Measurements from ENCODE around the gene SLC12A8. TPM values are rescaled to one million over a fixed set of nuclear protein-coding genes. Genes with fewer than 3 reads are reported as not detected.

SLC12A8 gene
- total RNA-seq, 1 donor from 2014 or later: 9.1 TPM

DNA sequence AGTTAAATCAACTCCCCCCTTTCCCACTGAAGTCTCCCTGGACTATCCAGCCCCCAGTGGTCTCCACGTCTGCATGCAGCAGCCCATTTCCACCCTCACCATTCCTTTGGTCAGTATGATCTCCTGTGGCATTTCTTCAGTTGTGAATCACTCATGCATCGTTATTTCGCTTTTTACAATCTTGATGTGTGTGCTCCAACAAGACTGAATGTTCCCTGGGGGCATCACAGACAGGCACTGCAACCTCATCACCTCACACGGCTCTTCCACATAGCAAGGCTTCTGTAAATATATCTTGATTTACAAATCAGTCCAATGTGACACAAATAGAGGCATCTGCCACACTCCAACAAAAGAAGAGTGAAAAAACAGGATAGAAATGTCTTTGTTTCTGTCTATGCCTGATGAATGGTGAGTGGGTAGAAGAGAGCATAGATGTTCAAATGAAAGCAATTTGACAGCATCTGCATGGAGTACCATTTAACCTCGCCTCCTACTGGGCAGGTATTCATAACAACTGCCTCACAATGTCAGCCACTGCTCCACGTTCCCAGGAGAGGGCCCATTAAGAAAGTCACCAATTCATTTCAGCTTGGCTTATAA is 162.0 kb downstream of the SLC12A8 start:
- Histone ChIP-seq H3K4me3 (no peak overlapping the region), H3K27ac (no peak overlapping the region), H3K4me1 (peaks cover 85% of the 10 kb centered on the region), H3K27me3 (ENCODE audit: low read depth) (no peaks in the 10 kb centered on the region), H3K36me3 (peaks cover 14% of the 10 kb centered on the region), H3K9me3 (no peaks in the 10 kb centered on the region)
- TF ChIP-seq, protein P1, sequence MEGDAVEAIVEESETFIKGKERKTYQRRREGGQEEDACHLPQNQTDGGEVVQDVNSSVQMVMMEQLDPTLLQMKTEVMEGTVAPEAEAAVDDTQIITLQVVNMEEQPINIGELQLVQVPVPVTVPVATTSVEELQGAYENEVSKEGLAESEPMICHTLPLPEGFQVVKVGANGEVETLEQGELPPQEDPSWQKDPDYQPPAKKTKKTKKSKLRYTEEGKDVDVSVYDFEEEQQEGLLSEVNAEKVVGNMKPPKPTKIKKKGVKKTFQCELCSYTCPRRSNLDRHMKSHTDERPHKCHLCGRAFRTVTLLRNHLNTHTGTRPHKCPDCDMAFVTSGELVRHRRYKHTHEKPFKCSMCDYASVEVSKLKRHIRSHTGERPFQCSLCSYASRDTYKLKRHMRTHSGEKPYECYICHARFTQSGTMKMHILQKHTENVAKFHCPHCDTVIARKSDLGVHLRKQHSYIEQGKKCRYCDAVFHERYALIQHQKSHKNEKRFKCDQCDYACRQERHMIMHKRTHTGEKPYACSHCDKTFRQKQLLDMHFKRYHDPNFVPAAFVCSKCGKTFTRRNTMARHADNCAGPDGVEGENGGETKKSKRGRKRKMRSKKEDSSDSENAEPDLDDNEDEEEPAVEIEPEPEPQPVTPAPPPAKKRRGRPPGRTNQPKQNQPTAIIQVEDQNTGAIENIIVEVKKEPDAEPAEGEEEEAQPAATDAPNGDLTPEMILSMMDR (IDR thresholded peaks at IDR 0.05): no peak
- intact Hi-C loops (cut with DNase I): no loop called here
- ATAC-seq (no peak), DNase-seq (no peak)

- H3K4me1 ChIP-seq: peaks cover 97% of the 10 kb centered on the region
- TF ChIP-seq, protein P1 (IDR thresholded peaks at IDR 0.05): no peak
- peak overlapping the region; percentile 8 for H3K27ac ChIP-seq
- H3K9me3 ChIP-seq: no peaks in the 10 kb centered on the region
- no peaks in the 10 kb centered on the region for H3K27me3 ChIP-seq (ENCODE audit: low read depth)
- no peak for ATAC-seq
- no peak for DNase-seq
- intact Hi-C loops (cut with DNase I): no loop called here
- H3K36me3 ChIP-seq: peaks cover 14% of the 10 kb centered on the region
- H3K4me3 ChIP-seq: no peak overlapping the region
These were observed 164.3 kb downstream of the SLC12A8 start for GRCh38 chr3:125048282-125048681.

GRCh38 chr3:125045965-125046364 is 166.6 kb downstream of the SLC12A8 start:
- H3K4me3 ChIP-seq: no peak overlapping the region
- no peak for DNase-seq
- H3K9me3 ChIP-seq: no peaks in the 10 kb centered on the region
- intact Hi-C loops (cut with DNase I): no loop called here
- peaks cover 14% of the 10 kb centered on the region for H3K36me3 ChIP-seq
- no peak for ATAC-seq
- H3K27ac ChIP-seq: peak overlapping the region; percentile 11
- H3K4me1 ChIP-seq: peaks cover 97% of the 10 kb centered on the region
- no peaks in the 10 kb centered on the region for H3K27me3 ChIP-seq (ENCODE audit: low read depth)
- TF ChIP-seq, protein P1 (IDR thresholded peaks at IDR 0.05): no peak

- H3K36me3 ChIP-seq: peaks cover 12% of the 10 kb centered on the region
- H3K27me3 ChIP-seq (ENCODE audit: low read depth): no peaks in the 10 kb centered on the region
- H3K27ac ChIP-seq: peak overlapping the region; percentile 86
- TF ChIP-seq, protein P1 (IDR thresholded peaks at IDR 0.05): no peak
- ATAC-seq (no peak), DNase-seq (no peak)
- H3K4me1 ChIP-seq: peaks cover 97% of the 10 kb centered on the region
- no peak overlapping the region for H3K4me3 ChIP-seq
- H3K9me3 ChIP-seq: no peaks in the 10 kb centered on the region
- intact Hi-C loops (cut with DNase I): no loop called here
These were observed 167.4 kb downstream of the SLC12A8 start for GRCh38 chr3:125045194-125045593.

- intact Hi-C loops (cut with DNase I): no loop called here
- DNase-seq: no peak
- no peaks in the 10 kb centered on the region for H3K27me3 ChIP-seq (ENCODE audit: low read depth)
- H3K4me3 ChIP-seq: peak overlapping the region; percentile 4
- H3K4me1 ChIP-seq: peaks cover 94% of the 10 kb centered on the region
- H3K36me3 ChIP-seq: peaks cover 7% of the 10 kb centered on the region
- TF ChIP-seq, protein P1 (IDR thresholded peaks at IDR 0.05): no peak
- H3K9me3 ChIP-seq: no peaks in the 10 kb centered on the region
- H3K27ac ChIP-seq: peak overlapping the region; percentile 86
- peak; percentile 37 to 45 for ATAC-seq
These were observed 168.9 kb downstream of the SLC12A8 start for GRCh38 chr3:125043599-125044151.
